Type B pancreatic cell (in vitro differentiated cells): Measurements from ENCODE around the gene SEMA3E. TPM values are rescaled to one million over a fixed set of nuclear protein-coding genes. Genes with fewer than 3 reads are reported as not detected.
A peak's percentile ranks its signal among the peaks of the same experiment; 100 is the strongest.

Experiments
- DNase-seq: peaks from one replicate; pipeline ENCODE4 v3.0.0; 2021; ENCODE audit warnings: mixed read lengths; ENCODE audit not compliant: unreplicated experiment; ENCODE audit errors: extremely low spot score
- H3K27ac Mint-ChIP-seq: 2 replicates; pipeline ENCODE4 v1.8.0; 2021; ENCODE audit warnings: mild to moderate bottlenecking, mixed read lengths
- H3K27me3 Mint-ChIP-seq: 2 replicates; pipeline ENCODE4 v1.8.0; 2021; ENCODE audit warnings: mixed read lengths
- H3K36me3 Mint-ChIP-seq: 2 replicates; pipeline ENCODE4 v1.8.0; 2021; ENCODE audit warnings: mixed read lengths
- H3K4me1 Mint-ChIP-seq: one replicate; pipeline ENCODE4 v1.8.0; 2021; ENCODE audit warnings: mixed read lengths; ENCODE audit not compliant: unreplicated experiment
- H3K4me3 Mint-ChIP-seq: 2 replicates; pipeline ENCODE4 v1.8.0; 2021; ENCODE audit warnings: mild to moderate bottlenecking, mixed read lengths
- H3K9me3 Mint-ChIP-seq: 2 replicates; pipeline ENCODE4 v1.8.0; 2021; ENCODE audit warnings: mixed read lengths
- CTCF ChIP-seq: fragments of 200-600 bp; sonication (generic); conservative IDR thresholded peaks from 2 replicates; pipeline ENCODE4 v1.5.0; 2021; ENCODE audit warnings: antibody characterized with exemption, mild to moderate bottlenecking
- long read RNA-seq: library from polyadenylated mRNA; unstranded; transcript quantifications from one replicate; pipeline ENCODE4 v2.0.0, GENCODE V29; 2020
- total RNA-seq: library from RNA; stranded (reverse); gene quantifications from 2 replicates; pipeline ENCODE4 v1.2.1, GENCODE V29; 2021; ENCODE audit warnings: low replicate concordance

The SEMA3E gene
- 4.0 and 27.7 TPM in 2 replicates for total RNA-seq
- long read RNA-seq, full-length matches to known transcripts, result 27 of 34 reads
- long read RNA-seq, partial matches to known transcripts, result 3 of 34 reads
- long read RNA-seq, other reads (novel, unspliced or antisense), result 4 of 34 reads

GRCh38 chr7:83648464-83649241, at the start of gene SEMA3E:
Gene SEMA3E, minus strand, starts transcription at chr7:83649139.
- Mint-ChIP-seq H3K27ac (peak within 1 kb of the TSS; percentile 26), H3K27me3 (peaks cover 4% of the 10 kb centered on the region), H3K4me1 (peaks cover 17% of the 10 kb centered on the region), H3K36me3 (no peaks in the 10 kb centered on the region), H3K9me3 (peaks cover 5% of the 10 kb centered on the region), H3K4me3 (peak within 1 kb of the TSS; percentile 92)
- TF ChIP-seq CTCF, result peak; percentile 15
- no peak for DNase-seq

- Mint-ChIP-seq H3K9me3 (peaks cover 10% of the 10 kb centered on the region), H3K4me1 (peaks cover 12% of the 10 kb centered on the region), H3K27me3 (no peaks in the 10 kb centered on the region), H3K4me3 (no peak overlapping the region), H3K36me3 (no peaks in the 10 kb centered on the region), H3K27ac (no peak overlapping the region)
- TF ChIP-seq CTCF, result no peak
- no peak for DNase-seq
Observed at GRCh38 chr7:83697804-83698530, 49.0 kb upstream of the SEMA3E start.

DNA sequence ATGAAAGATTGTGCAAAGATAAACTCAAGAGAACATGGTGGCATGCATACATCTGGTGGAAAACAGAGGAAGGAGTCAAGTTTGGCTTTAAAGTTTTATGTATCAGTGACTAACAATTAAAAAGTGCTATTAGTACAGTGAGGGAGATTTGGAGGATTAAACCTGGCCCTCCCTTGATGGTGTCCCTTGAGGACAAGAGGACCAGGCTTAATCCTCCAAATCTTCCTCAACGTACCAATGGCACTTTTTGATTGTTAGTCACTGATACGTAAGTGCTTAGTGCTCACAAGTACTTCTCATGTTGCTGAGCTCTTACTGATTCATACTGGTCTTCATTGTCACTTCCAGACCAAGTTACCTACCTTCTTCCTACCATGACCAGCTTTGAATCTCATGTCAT, 47.2 kb upstream of the SEMA3E start:
- no peak for DNase-seq
- no peak overlapping the region for H3K4me3 Mint-ChIP-seq
- TF ChIP-seq CTCF, result no peak
- H3K36me3 Mint-ChIP-seq, result no peaks in the 10 kb centered on the region
- no peak overlapping the region for H3K27ac Mint-ChIP-seq
- peaks cover 12% of the 10 kb centered on the region for H3K9me3 Mint-ChIP-seq
- H3K4me1 Mint-ChIP-seq, result no peaks in the 10 kb centered on the region
- no peaks in the 10 kb centered on the region for H3K27me3 Mint-ChIP-seq

DNA sequence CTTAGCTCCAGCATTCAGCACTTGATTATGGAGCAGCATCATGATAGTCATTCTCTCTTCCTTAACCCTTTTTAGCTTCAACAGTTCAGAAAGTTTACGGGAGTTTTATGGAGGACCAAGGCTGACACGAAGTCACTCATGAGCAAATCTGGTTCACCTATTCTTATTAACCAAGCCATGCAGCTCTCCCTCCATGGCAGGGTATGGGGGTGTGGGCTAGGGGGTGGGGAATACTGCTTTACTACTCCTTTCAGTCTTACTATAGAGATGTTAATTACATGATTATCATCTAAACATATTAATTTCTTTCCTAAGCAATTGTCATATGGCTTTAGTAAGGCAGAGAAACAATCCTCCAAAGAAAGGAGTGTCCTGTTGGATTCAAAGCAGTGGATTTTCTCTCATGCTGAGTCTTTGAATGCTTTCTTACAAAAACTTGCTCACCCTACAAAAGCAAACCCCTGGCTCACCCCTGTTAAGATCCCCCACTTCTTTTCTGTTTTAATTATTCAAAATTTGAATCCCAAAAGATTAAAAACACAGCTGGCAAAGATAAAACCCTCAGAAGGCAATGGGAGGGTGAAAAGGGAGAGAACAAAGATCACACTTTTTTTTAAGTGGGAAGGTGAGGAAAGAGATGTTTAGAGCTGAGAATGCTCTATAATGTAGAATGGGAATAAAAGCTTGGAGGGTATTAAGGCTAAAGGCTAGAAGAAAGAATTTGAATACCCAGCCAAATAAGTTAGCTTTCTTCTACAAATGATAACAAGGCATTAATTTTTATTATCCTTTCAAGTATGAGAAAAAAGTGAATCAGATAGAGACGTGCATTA, 46.4 kb upstream of the SEMA3E start:
- no peak for DNase-seq
- no peak overlapping the region for H3K27ac Mint-ChIP-seq
- H3K27me3 Mint-ChIP-seq, result no peaks in the 10 kb centered on the region
- H3K4me1 Mint-ChIP-seq, result no peaks in the 10 kb centered on the region
- no peak overlapping the region for H3K4me3 Mint-ChIP-seq
- H3K36me3 Mint-ChIP-seq, result no peaks in the 10 kb centered on the region
- H3K9me3 Mint-ChIP-seq, result peaks cover 16% of the 10 kb centered on the region
- TF ChIP-seq CTCF, result no peak

DNA sequence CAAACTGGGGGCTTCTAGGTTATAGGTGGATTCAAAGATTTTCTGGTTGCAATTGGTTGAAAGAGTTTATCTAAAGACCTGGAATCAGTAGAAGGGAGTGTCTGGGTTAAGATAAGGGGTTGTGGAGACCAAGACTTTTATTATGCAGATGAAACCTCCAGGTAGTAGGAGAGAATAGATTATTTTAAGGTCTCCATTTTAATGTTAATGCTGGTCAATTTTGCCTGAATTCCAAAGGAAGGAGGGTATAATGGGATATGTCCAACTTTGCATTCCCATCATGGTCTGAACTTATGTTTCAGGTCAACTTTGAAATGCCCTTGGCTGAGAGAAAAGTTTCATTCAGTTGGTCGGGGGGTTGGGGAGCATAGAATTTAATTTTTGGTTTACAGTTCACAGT, 44.3 kb upstream of the SEMA3E start:
- H3K9me3 Mint-ChIP-seq, result peaks cover 16% of the 10 kb centered on the region
- no peak for DNase-seq
- no peak overlapping the region for H3K27ac Mint-ChIP-seq
- peaks cover 5% of the 10 kb centered on the region for H3K4me1 Mint-ChIP-seq
- no peak overlapping the region for H3K4me3 Mint-ChIP-seq
- H3K27me3 Mint-ChIP-seq, result no peaks in the 10 kb centered on the region
- TF ChIP-seq CTCF, result no peak
- H3K36me3 Mint-ChIP-seq, result no peaks in the 10 kb centered on the region
